Stimulated activated CD8-positive, alpha-beta memory T cell treated with anti-CD3 and anti-CD28 coated beads, Interleukin-4, amount 100 ng/mL, for 4 hours (primary cell): Measurements from ENCODE around the gene MAMDC4.

Experiments
- DNase-seq, 2 donors: peaks; one replicate each; pipeline ENCODE4 v3.0.0-alpha.2; 2020; ENCODE audit warnings: low read depth in 2 of 2, low spot score in 1 of 2

The MAMDC4 gene

GRCh38 chr9:136848393-136849037, 3.6 kb upstream of the MAMDC4 start:
- DNase-seq: no peak

- DNase-seq: peak; percentile 86 to 93
Observed at GRCh38 chr9:136849038-136849959, 2.8 kb upstream of the MAMDC4 start, which contains the start of gene PHPT1. Gene PHPT1, plus strand, starts transcription at chr9:136849409. Its CDS starts 22 bp downstream, at chr9:136849431.

GRCh38 chr9:136849960-136850865, 1.9 kb upstream of the MAMDC4 start:
- DNase-seq: no peak

GRCh38 chr9:136850866-136851775, 1.0 kb upstream of the MAMDC4 start:
- DNase-seq: no peak

GRCh38 chr9:136852664-136853595, 784 bp downstream of the MAMDC4 start:
- no peak for DNase-seq

GRCh38 chr9:136853596-136854112, 1.5 kb downstream of the MAMDC4 start:
- no peak for DNase-seq

- DNase-seq: no peak
Observed at GRCh38 chr9:136854113-136854841, 2.1 kb downstream of the MAMDC4 start.

- DNase-seq: no peak
Observed at GRCh38 chr9:136854842-136855460, 2.8 kb downstream of the MAMDC4 start.

GRCh38 chr9:136855461-136856078, 3.4 kb downstream of the MAMDC4 start:
- DNase-seq: no peak

- no peak for DNase-seq
Observed at GRCh38 chr9:136856079-136856476, 3.9 kb downstream of the MAMDC4 start.

GRCh38 chr9:136856541-136857141, 4.5 kb downstream of the MAMDC4 start:
- DNase-seq: no peak

GRCh38 chr9:136857166-136857565, 5.0 kb downstream of the MAMDC4 start:
- DNase-seq: no peak

GRCh38 chr9:136857581-136858412, 5.7 kb downstream of the MAMDC4 start:
- DNase-seq: no peak

- DNase-seq: no peak
Observed at GRCh38 chr9:136858452-136858843, 6.3 kb downstream of the MAMDC4 start.

- DNase-seq: no peak
Observed at GRCh38 chr9:136858844-136859757, 7.0 kb downstream of the MAMDC4 start.
